ENCODE data around the gene EPGN.

- TF ChIP-seq CTCF (conservative IDR thresholded peaks at IDR 0.05; ENCODE audit: low read length) (no peak), EZH2phosphoT487 (IDR thresholded peaks at IDR 0.05; ENCODE audit: borderline replicate concordance) (no peak)
Measured at GRCh38 chr4:74278490-74278889, 29.8 kb upstream of the EPGN start.
